Gastroesophageal sphincter (tissue), 3 donors: Measurements from ENCODE around the gene NBAS.

Experiments used
- EP300 ChIP-seq: sonication (generic); formaldehyde crosslinking; IDR thresholded peaks from one replicate; pipeline ENCODE4 v1.6.1; 2017; ENCODE audit warnings: antibody characterized with exemption, mild to moderate bottlenecking
- POLR2A ChIP-seq, 2 donors: fragments of 450-650 bp; IDR thresholded peaks; one replicate each; pipeline ENCODE4 v1.6.1; 2017; ENCODE audit warnings: antibody characterized with exemption in 2 of 2, mild to moderate bottlenecking in 2 of 2, moderate library complexity in 1 of 2
- POLR2AphosphoS5 ChIP-seq: sonication (generic); formaldehyde crosslinking; IDR thresholded peaks from one replicate; pipeline ENCODE4 v1.6.1; 2017; ENCODE audit warnings: antibody characterized with exemption
- TF ChIP-seq, protein P1 (sequence below), 4 experiments: fragments of 200-600 bp in 2 of 4; fragments of 450-650 bp in 2 of 4; sonication (generic) in 1 of 4; IDR thresholded peaks; one replicate each; pipeline ENCODE4 v1.5.1; 2017 to 2019; ENCODE audit warnings: antibody characterized with exemption in 4 of 4, mild to moderate bottlenecking in 2 of 4, moderate library complexity in 2 of 4

DNA sequence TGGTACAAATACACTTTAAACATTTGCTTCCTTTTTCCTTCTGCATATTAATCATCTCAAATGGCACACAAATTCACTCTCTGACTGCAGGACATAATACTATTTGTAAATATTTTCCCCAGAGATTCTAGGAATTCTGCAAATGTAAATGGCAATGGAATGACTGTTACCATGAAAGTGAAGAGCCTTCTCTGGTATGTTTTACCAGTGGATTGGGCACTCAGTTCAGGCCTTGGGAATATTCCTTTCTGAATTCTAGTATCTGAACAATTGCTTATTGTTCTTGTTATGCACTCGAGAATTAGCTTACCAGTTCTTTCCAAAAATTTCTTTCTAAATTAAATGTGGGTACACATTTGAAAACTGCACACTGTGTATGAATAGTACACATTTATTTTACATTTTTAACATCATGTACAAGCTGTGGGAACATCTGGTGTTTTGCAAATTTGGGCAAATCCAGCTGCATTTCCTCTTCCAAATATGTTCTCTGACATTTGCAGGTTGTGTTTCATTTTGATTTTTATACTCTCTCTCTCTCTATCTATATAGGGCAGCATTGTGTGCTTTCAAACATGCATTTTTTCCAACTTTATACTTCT lies 289.1 kb downstream of the NBAS start:
- TF ChIP-seq, protein P1, sequence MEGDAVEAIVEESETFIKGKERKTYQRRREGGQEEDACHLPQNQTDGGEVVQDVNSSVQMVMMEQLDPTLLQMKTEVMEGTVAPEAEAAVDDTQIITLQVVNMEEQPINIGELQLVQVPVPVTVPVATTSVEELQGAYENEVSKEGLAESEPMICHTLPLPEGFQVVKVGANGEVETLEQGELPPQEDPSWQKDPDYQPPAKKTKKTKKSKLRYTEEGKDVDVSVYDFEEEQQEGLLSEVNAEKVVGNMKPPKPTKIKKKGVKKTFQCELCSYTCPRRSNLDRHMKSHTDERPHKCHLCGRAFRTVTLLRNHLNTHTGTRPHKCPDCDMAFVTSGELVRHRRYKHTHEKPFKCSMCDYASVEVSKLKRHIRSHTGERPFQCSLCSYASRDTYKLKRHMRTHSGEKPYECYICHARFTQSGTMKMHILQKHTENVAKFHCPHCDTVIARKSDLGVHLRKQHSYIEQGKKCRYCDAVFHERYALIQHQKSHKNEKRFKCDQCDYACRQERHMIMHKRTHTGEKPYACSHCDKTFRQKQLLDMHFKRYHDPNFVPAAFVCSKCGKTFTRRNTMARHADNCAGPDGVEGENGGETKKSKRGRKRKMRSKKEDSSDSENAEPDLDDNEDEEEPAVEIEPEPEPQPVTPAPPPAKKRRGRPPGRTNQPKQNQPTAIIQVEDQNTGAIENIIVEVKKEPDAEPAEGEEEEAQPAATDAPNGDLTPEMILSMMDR (IDR thresholded peaks at IDR 0.05) = no peak
- no peak for TF ChIP-seq POLR2A (IDR thresholded peaks at IDR 0.05)
- no peak for TF ChIP-seq POLR2AphosphoS5
- TF ChIP-seq EP300 = no peak
